H7 (cell line): ENCODE data around the gene GSPT1. TPM values are rescaled to one million over a fixed set of nuclear protein-coding genes. Genes with fewer than 3 reads are reported as not detected.
"Not testable (repeated sequence)": the region's sequence is repeated elsewhere in the genome, so short reads cannot be mapped to it uniquely, and the experiment has no call there.

ENCODE experiments used
- DNase-seq: peaks from one replicate; pipeline ENCODE4 v3.0.0; 2012
- H3K27me3 ChIP-seq: 2 replicates; pipeline ENCODE4 v1.6.0; 2011; ENCODE audit warnings: mild to moderate bottlenecking, low read length; ENCODE audit not compliant: control insufficient read depth, insufficient read depth
- H3K36me3 ChIP-seq: replicated peaks from 2 replicates; pipeline ENCODE4 v1.5.1; 2011; ENCODE audit warnings: low read length; ENCODE audit not compliant: control insufficient read depth, insufficient read depth
- H3K4me3 ChIP-seq: 2 replicates; pipeline ENCODE4 v1.5.1; 2011; ENCODE audit warnings: low read depth, mild to moderate bottlenecking, control low read depth, low read length, moderate library complexity; ENCODE audit not compliant: insufficient read depth
- total RNA-seq: library from RNA; depleted of rRNA; stranded (reverse); fragments of >200 nt; shearing (Covaris generic); gene quantifications from 2 replicates; pipeline ENCODE4 v1.2.3, GENCODE V29; 2014

Gene GSPT1
- total RNA-seq, 1 experiment from 2014 or later = 116 TPM

DNA sequence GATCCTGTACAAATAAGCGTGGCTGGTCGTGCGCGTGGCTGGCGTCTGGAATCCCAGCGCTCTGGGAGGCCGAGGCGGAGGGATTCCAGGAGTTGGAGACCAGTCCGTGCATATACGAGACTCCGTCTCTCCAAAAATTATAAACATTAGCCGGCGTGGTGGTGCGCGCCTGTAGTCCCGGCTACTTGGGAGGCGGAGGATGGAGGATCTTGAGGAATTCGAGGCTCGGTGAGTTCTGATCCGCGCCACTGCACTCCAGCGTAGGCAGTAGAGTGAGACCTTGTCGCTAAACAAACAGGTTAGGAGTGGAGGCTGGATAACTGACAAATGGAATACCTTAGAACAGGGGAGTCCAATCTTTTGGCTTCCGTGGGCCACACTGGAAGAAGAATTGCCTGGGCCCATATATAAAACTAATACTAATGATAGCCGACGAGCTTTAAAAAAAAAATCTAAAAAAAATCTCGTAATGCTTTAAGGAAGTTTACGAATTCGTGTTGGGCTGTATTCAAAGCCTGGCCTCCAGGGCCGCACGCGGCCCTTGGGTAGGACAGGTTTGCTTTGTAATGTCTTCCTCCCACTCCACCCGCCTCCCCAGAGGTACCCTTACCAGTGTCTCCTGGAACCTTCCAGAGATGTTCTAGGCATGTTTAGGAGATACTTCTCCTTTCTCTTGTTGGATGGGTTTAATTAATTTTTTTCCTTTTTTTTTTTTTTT is 63.5 kb downstream of the GSPT1 start:
- peak overlapping the region; percentile 100 for H3K4me3 ChIP-seq
- H3K36me3 ChIP-seq = peaks cover 12% of the 10 kb centered on the region
- DNase-seq = peak; percentile 44
- no peaks in the 10 kb centered on the region for H3K27me3 ChIP-seq

DNA sequence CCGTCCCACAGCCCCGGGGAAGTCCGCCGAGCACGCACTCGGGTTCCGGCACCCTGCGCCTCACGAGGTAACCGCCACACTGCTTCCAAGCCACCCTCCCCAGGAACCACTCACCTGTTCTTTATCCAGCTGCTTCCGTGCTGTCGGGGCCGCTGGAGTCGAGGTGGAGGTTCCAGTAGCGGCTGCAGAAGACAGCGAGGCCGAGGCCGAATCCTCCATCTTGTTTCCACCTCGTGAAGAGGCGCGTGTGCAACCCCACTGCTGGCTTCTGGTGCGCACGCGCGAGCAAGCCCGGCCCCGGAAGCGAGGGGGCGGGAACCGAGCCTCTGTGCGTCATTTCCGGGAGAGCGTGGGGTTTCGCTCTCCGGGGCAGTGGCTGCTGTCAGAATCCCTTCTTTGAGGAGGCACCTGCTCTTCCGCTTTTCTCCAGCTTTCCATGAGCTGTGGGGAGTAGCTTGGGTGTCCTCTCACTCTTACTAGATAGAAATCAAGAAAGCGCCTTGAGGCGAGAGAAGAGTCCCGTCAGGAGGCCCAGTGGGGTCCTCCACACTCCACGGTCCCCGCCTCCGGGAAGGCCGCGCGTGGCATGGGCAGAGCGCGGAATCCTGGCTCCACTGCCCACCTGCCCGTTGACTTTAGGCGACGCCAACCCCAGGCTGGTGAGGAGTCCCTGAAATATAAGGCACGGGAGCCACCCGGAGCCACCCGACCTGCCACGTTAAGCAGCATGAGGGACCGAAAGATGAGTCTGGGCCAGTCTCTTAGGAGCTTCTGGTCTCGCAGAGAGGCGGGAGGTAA is 64.3 kb downstream of the GSPT1 start, which contains the start of gene RSL1D1:
RSL1D1 (minus strand) TSS at position 249 of the 798 bp plus-strand sequence; CDS start at position 219, 30 bp downstream.
- peak; percentile 100 for DNase-seq
- Histone ChIP-seq H3K36me3 (peaks cover 18% of the 10 kb centered on the region), H3K27me3 (no peaks in the 10 kb centered on the region), H3K4me3 (peak within 1 kb of the TSS; percentile 100)

DNA sequence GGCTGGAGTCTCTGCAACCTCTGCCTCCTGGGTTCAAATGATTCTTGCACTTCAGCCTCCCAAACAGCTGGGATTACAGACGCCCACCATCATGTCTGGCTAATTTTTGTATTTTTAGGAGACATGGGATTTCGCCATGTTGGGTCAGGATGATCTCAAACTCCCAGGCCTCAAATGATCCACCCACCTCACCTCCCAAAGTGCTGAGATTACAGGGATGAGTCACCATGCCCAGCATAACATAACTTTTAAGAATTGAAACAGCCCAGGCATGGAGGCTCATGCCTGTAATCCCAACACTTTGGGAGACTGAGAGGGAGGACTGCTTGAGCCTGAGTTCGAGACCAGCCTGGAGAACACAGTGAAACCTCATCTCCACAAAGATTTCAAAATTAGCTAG is 66.9 kb downstream of the GSPT1 start:
- H3K4me3 ChIP-seq = no peak overlapping the region
- H3K27me3 ChIP-seq = no peaks in the 10 kb centered on the region

DNA sequence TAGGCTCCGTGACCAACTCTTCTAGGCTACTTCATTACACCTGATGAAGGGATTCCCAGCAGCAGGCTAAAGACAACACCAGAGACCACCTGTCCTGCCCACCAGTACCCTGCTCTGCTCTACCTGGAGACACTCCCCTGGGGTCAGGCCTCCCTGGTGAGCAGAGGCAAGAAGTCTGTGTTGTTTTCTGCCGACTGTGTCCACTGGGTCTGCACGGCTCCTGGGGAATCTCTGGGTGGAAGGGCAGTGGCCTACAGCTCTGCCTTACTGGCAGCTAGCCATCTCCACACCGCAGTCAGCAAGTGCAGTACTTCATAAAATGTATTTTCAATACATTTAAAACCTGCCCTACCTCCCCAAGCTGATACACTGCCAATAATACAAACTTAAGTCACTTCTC is 71.3 kb downstream of the GSPT1 start:
- H3K27me3 ChIP-seq = no peaks in the 10 kb centered on the region
- H3K36me3 ChIP-seq = peaks cover 67% of the 10 kb centered on the region
- H3K4me3 ChIP-seq = no peak overlapping the region
- DNase-seq = no peak

More for the DNA sequence above, 66.9 kb downstream of the GSPT1 start:
- DNase-seq = no peak
- peaks cover 39% of the 10 kb centered on the region for H3K36me3 ChIP-seq

DNA sequence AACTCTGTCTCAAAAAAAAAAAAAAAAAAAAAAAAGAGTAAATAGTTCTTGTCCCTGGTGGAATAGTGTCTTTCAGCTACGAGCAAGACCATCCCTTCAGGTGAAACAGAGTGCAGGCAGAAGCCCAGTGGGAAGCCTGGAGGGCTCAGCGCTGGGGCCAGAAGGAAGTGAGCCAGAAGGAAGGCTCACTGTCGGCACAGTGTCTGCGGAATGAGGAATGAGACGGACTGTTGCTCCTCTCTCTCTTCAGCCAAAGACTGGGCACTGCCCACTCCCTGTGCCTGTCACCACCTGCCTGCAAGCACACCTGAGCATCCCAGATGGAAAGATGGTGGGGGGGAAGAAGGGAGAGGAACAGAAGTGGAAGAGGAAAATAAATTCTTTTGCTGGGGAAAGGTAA is 71.9 kb downstream of the GSPT1 start:
- Histone ChIP-seq H3K27me3 (no peaks in the 10 kb centered on the region), H3K4me3 (no peak overlapping the region), H3K36me3 (peaks cover 67% of the 10 kb centered on the region)
- no peak for DNase-seq

DNA sequence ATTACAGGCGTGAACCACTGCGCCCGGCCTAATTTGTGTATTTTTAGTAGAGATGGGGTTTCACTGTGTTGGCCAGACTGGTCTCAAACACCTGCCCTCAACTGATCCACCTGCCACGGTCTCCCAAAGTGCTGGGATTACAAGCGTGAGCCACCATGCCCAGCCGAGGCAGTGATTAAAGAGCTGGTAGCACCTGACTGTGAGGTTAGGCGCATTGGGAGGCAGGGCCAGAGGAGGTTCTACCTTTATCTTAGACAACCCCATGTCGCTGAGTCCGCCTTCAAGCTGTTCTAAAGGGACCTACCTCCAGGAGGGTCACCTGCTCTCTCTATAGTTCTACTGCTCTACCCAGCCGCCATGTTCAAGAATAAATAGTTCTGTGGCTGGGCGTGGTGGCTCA is 72.5 kb downstream of the GSPT1 start:
- Histone ChIP-seq H3K4me3 (no peak overlapping the region), H3K27me3 (no peaks in the 10 kb centered on the region), H3K36me3 (peaks cover 68% of the 10 kb centered on the region)
- no peak for DNase-seq

DNA sequence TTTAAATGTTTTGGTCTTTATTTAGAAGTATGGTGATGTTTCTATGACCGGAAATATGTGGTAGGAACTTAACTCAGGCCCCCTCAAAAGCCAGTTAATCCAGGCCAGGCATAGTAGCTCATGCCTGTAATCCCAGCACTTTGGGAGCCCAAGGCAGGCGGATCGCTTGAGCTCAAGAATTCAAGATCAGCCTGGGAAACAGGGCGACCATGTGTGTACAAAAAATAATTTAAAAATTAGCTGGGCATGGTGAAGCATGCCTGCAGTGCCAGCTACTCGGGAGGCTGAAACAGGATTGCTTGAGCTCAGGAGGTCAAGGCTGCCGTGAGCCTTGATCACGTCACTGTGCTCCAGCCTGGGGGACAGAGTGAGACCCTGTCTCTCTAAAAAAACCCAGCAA is 74.7 kb downstream of the GSPT1 start:
- H3K4me3 ChIP-seq = no peak overlapping the region
- peaks cover 66% of the 10 kb centered on the region for H3K36me3 ChIP-seq
- no peak for DNase-seq
- H3K27me3 ChIP-seq = no peaks in the 10 kb centered on the region

DNA sequence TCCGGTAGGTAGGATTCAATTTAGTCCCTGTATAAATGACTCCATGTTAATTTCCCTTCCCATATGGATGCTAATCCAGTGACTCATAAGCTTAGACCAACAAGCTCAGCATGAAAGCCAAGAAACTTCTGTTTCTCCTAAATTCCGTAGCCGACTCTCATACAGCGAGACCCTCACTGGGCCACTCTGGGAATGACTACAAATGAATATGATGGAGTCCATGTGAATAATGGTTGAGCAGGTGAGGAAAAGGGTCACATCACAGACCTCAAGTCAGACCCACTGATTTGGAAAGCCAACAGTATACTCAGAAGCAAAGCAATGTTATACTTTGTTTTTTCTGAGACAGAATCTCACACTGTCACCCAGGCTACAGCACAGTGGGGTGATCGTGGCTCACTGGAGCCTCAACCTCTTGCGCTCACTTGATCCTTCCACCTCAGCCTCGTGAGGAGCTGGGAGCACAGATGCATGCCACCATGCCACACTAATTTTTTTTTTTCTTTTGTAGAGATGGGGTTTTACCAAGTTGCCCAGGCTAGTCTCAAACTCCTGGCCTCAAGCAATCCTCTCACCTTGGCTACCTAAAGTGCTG is 79.0 kb downstream of the GSPT1 start:
- DNase-seq = peak; percentile 22
- Histone ChIP-seq H3K27me3 (no peaks in the 10 kb centered on the region), H3K4me3 (no peak overlapping the region), H3K36me3 (peaks cover 36% of the 10 kb centered on the region)

DNA sequence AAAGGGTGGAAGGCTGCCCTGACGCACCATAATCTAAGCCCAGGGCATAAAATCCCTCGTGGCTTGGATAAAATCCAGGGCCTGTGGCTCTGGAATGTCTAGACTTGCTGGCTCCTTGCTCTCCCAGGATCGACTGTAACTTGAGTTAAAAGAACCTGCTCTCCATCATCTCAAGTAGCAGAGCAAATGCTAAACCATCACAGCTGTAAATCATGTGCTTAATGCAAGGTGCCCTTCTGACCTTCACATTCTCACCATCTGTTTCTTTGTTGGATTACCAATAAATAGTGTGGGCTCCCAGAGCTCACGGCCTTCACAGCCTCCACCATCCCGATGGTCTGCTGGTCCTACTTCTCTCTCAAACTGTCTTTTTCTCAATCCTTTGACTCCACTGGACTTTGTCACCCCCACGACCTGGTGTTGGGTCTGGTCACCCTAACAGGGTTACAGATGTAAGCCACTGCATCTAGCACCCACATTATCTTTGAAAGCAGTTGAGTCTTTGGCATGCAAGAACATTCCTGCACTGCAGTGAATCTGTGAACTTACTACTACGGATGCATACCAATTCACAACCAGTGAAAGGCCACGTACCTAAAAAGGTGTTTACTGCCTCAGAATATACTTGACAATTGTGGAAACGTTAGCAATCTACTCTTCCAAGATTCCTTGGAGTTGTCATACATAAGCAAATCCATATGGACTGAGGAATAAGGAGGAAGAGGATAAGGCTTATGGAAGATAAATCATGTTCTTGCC is 79.7 kb downstream of the GSPT1 start:
- Histone ChIP-seq H3K27me3 (no peaks in the 10 kb centered on the region), H3K4me3 (no peak overlapping the region), H3K36me3 (peaks cover 30% of the 10 kb centered on the region)
- no peak for DNase-seq

DNA sequence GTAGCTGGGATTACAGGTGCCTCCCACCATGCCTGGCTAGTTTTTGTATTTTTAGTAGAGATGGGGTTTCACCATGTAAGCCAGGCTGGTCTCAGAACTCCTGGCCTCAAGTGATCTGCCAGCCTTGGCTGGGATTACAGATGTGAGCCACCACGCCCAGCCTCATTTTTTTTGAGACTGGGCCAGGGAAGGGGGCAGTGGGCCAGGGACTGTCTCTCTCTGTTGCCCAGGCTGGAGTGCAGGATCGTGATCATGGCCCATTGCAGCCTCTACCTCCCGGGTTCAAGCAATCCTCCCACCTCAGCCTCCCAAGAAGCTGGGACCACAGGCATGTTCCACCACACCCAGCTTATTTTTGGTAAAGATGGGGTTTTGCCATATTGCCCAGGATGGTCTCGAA is 80.4 kb downstream of the GSPT1 start:
- H3K27me3 ChIP-seq = no peaks in the 10 kb centered on the region
- no peak overlapping the region for H3K4me3 ChIP-seq
- no peak for DNase-seq
- peaks cover 25% of the 10 kb centered on the region for H3K36me3 ChIP-seq

DNA sequence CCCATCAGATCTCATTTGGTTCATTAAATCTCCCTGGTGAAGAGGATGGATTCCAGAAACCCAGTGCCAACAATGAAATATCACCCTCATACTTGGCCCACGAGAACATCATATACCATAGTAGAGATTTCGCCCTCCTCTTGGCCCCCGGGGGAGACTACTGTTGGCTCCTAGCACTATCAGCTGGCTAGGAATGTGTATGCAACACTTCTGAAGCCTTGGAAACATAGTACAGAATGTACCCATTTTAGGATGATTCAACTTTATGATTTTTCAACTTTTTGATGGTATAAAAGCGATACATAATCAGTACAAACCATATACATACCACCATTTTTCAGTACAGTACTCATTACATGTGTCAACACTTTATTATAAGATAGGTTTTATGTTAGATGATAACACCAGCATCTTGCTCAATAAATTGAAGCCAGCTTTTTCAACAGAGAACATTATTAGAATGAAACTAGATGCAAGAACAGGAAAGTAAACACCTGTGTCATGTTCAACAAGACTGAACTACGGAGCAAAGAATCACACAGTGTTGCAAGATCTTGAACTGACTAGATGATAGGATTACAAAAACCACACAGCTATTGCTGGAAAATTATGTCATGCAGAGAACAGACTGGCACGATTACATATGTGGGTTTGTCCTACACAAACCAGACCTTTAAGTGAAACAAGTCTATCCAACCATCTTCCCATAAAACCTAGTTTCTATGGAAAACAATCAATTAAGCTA is 81.6 kb downstream of the GSPT1 start:
- no peak for DNase-seq
- H3K36me3 ChIP-seq = peaks cover 17% of the 10 kb centered on the region
- no peak overlapping the region for H3K4me3 ChIP-seq
- no peaks in the 10 kb centered on the region for H3K27me3 ChIP-seq

DNA sequence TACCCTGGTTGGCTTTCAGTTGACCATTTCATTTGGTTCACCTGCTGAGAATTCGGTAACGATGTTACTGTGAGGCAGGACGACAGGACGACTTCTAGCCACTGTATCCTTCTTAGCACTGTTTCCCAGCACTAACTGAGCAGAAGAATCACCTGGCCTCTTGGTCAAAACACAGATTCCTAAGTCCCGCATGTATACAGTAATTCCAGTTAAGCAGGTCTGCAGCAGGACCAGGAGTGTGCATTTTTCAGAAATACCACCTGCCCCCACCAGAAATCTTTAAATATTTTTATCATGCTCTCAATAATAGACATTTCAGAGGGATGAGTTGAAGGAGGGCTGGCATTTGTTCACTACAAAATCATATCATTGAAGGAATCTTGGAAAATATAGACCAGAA is 87.1 kb downstream of the GSPT1 start:
- H3K27me3 ChIP-seq = no peaks in the 10 kb centered on the region

DNA sequence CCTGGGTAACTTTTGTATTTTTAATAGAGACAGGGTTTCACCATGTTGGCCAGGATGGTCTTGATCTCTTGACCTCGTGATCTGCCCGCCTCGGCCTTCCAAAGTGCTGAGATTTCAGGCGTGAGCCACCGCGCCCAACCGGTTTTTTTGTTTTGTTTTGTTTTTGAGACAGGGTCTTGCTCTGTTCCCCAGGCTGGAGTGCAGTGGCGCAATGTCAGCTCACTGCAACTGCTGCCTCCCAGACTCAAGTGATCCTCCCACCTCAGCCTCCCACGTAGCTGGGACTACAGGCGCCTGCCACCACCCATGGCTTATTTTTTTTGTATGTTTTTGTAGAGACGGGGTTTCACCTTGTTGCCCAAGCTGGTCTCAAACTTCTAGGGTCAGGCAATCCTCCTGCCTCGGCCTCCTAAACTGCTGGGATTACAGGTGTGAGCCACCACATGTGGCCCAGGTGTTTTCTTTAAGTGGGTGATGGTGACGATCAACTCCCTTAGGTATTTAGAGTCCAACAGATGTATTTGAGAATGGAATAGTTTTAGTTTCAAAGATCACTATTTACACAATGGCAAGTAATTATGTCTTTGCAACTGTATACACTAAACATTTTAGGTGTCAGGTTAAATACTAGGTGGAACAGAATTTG is 90.1 kb downstream of the GSPT1 start:
- H3K36me3 ChIP-seq, DNase-seq, H3K4me3 ChIP-seq, H3K27me3 ChIP-seq: not testable (repeated sequence)

More for the DNA sequence above, 87.1 kb downstream of the GSPT1 start:
- Histone ChIP-seq H3K4me3 (no peak overlapping the region), H3K36me3 (no peaks in the 10 kb centered on the region)
- DNase-seq = no peak
